ENCODE results near the gene PRKX.
"Not testable (repeated sequence)": the region's sequence is repeated elsewhere in the genome, so short reads cannot be mapped to it uniquely, and the experiment has no call there.

PRKX gene

DNA sequence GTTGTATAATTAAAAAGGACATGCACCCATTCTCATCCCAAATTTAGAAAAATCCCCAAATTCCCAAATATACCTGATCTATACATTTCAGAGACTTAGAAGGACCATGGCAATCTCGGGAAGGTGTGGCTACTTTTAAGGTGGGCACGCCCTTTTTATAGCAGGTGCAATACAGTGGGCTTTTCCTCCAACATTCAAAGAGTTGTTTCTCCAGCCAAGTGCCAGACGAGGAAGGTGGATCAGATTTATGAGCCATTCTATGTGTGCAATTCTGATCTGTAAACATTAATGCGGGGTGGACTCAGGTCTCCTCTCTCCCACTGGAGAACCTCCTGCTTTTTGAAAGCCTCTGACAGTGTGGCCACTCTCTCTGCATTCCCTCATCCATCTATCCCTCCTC lies 33.8 kb downstream of the PRKX start:
- ChIA-PET POLR2A (no interaction called here), CTCF (no interaction called here)
- TF ChIP-seq, protein P1, sequence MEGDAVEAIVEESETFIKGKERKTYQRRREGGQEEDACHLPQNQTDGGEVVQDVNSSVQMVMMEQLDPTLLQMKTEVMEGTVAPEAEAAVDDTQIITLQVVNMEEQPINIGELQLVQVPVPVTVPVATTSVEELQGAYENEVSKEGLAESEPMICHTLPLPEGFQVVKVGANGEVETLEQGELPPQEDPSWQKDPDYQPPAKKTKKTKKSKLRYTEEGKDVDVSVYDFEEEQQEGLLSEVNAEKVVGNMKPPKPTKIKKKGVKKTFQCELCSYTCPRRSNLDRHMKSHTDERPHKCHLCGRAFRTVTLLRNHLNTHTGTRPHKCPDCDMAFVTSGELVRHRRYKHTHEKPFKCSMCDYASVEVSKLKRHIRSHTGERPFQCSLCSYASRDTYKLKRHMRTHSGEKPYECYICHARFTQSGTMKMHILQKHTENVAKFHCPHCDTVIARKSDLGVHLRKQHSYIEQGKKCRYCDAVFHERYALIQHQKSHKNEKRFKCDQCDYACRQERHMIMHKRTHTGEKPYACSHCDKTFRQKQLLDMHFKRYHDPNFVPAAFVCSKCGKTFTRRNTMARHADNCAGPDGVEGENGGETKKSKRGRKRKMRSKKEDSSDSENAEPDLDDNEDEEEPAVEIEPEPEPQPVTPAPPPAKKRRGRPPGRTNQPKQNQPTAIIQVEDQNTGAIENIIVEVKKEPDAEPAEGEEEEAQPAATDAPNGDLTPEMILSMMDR (IDR thresholded peaks at IDR 0.05; ENCODE audit: control extremely low read depth, extremely low read depth, low read depth, missing control alignments) = no peak
- DNase-seq (ENCODE audit: extremely low spot score) = no peak

DNA sequence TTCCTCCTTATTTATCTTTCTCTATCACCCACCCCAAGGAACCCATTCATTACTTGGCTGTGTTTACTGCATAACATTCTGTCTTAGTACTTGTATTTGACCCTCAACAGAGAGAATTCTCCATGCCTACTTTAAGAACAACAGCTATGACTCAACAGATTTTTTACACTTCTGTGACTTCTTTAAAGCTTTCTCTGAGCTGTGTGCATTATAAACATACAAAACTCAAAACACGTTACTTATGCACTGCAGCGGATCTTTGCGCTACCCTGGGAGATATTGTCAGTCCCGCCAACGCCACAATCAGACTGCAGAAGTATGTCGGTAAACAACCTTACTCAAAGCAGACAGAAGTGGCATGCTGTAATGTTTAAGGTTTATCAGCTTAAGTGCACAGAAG lies 35.1 kb downstream of the PRKX start:
- DNase-seq (ENCODE audit: extremely low spot score) = no peak
- ChIA-PET CTCF (no interaction called here), POLR2A (no interaction called here)
- TF ChIP-seq, protein P1 (IDR thresholded peaks at IDR 0.05; ENCODE audit: control extremely low read depth, extremely low read depth, low read depth, missing control alignments) = no peak

DNA sequence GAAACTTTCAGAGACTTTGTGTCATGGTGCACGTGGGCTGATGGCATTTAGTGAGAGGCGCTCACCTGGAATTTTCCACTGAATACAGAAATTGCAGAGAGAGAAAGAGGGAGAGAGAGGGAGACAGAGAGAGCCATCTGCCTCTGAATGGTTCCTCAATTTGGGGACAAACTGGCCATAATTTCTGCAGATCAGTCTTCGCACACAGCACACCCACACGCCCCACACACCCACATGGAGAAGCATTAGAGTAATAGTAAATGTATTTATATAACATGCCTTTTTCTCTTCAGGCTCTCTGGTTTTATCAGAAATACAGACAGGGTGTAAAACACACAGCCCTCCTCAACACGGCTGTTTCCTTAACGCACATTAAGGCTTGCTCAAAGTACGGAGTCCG lies 38.6 kb downstream of the PRKX start:
- CTCF ChIA-PET = no interaction called here
- DNase-seq (ENCODE audit: extremely low spot score) = no peak
- TF ChIP-seq, protein P1 (IDR thresholded peaks at IDR 0.05; ENCODE audit: control extremely low read depth, extremely low read depth, low read depth, missing control alignments) = no peak
- POLR2A ChIA-PET = no interaction called here

DNA sequence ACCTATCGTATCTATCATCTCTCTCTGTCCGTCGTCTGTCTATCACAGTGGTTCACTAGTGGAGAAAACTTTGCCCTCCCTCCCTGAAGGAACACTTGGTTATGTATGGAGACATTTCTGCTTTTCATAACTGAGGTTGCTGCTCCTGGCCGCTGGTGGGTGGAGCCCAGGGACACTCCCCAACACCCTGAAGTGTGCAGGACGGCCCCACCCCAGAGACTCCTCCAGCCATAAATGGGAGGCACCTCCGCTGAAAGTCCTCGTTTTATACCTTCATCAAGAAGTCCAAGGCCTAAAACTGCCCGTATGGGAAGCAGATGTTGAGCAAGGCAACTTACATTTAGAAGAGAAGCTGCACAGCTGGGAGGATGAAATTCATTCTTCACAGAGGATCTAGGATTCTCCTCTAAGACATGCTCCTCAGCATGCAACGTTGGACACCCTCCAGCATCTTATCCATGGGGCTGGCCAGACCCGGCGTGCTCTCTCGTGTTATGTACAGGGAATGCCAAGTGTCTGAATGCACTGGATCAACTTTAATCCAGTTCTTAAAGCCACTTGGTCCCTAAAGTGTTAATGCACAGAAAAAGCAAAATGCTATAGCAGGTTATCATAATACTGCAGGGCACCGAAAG lies 43.5 kb downstream of the PRKX start:
- no peak for DNase-seq (ENCODE audit: extremely low spot score)
- TF ChIP-seq, protein P1 (IDR thresholded peaks at IDR 0.05; ENCODE audit: control extremely low read depth, extremely low read depth, low read depth, missing control alignments) = no peak
- POLR2A ChIA-PET = no interaction called here
- CTCF ChIA-PET = interaction anchor here (1.3 kb wide), 1 partner anchor 18 kb away, joined by 3 read pairs; no protein-coding TSS in a partner anchor

DNA sequence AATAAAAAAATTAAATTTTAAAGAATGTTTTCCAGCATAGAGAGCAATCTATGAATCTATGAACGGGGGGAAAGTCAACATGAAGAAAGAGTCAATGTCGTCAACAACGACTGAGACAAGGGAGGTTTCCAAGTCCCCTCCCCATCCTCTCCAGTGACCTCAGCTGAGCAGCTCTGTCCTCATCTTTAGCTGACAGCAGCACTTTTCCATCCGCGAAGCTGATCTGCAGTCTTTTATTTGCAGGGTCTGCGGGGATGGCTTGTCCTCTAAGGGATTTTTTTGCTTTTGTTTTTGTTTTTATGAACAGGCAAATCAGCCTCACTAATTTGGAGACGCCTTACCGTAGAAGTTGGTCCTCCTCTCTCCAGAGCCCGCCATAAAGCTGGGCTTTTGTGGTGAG lies 46.5 kb downstream of the PRKX start:
- ChIA-PET POLR2A (no interaction called here), CTCF (no interaction called here)
- TF ChIP-seq, protein P1 (IDR thresholded peaks at IDR 0.05; ENCODE audit: control extremely low read depth, extremely low read depth, low read depth, missing control alignments) = no peak
- no peak for DNase-seq (ENCODE audit: extremely low spot score)

DNA sequence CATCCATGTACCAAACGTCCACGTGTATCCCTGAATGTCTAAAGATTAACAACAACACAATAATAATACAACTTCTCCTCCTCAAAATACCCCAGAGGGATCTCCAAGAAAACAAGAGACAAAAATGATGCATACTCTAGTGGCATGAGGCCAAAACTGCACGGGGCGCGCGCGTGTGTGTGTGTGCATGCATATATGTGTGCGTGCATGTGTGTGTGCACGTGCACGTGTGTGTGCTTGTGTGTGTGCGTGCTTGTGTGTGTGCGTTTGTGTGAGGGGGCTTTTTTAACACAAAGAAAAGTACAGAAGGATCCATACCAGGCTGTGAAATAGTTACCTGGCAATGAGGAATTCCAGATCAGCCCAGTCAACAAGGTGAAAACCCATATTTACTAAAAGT lies 48.5 kb downstream of the PRKX start:
- POLR2A ChIA-PET = no interaction called here
- CTCF ChIA-PET = no interaction called here
- TF ChIP-seq, protein P1 (IDR thresholded peaks at IDR 0.05; ENCODE audit: control extremely low read depth, extremely low read depth, low read depth, missing control alignments) = no peak
- no peak for DNase-seq (ENCODE audit: extremely low spot score)

DNA sequence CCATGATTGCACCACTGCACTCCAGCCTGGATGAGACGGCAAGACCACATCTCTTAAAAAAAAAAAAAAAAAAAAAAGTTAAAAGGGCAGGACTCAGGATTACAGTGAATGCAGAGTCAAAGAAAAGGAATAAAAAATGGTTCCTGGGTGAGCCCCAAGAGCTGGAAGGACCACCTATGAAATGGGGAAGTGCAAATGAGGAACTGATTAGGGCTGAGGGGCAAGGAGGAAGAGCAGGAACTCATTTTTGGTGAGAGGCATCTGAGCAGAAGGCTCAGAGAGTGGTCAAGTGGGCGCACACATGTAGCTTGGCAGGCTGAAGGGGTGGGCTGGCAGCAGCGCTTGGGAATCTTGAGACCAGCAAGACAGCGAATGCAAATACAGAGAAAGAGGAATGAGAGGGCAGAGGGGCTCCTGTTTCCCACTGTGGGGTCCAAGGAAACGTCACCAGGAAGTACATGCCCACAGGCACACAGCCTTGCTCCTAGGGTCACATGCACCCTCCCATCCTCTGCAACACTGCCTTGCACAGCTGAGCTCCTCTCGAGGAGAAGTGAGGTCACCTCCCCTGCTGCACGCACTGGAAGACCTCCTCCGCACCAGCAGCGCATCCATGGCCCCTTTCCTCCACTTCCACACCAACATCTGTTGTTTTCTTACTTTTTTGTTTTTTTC lies 49.7 kb downstream of the PRKX start:
- CTCF ChIA-PET; POLR2A ChIA-PET; DNase-seq (ENCODE audit: extremely low spot score): not testable (repeated sequence)

Measured in GM10248 (cell line).